ENCODE measurements around the gene LMX1B.

The LMX1B gene

GRCh38 chr9:126604059-126605055, 9.4 kb upstream of the LMX1B start:
- DNase-seq (ENCODE audit: low read depth, low spot score) = no peak

GRCh38 chr9:126605792-126606482, 7.8 kb upstream of the LMX1B start:
- DNase-seq (ENCODE audit: low read depth, low spot score) = no peak

GRCh38 chr9:126606483-126606870, 7.3 kb upstream of the LMX1B start:
- no peak for DNase-seq (ENCODE audit: low read depth, low spot score)

- no peak for DNase-seq (ENCODE audit: low read depth, low spot score)
Measured at GRCh38 chr9:126607086-126607485, 6.6 kb upstream of the LMX1B start.

GRCh38 chr9:126607731-126608130, 6.0 kb upstream of the LMX1B start:
- DNase-seq (ENCODE audit: low read depth, low spot score) = no peak

GRCh38 chr9:126608551-126608950, 5.2 kb upstream of the LMX1B start:
- DNase-seq (ENCODE audit: low read depth, low spot score) = no peak

- no peak for DNase-seq (ENCODE audit: low read depth, low spot score)
Measured at GRCh38 chr9:126609191-126609590, 4.5 kb upstream of the LMX1B start.

- no peak for DNase-seq (ENCODE audit: low read depth, low spot score)
Measured at GRCh38 chr9:126609711-126610388, 3.9 kb upstream of the LMX1B start.

- DNase-seq (ENCODE audit: low read depth, low spot score) = no peak
Measured at GRCh38 chr9:126611193-126611591, 2.5 kb upstream of the LMX1B start.

GRCh38 chr9:126611592-126612325, 2.0 kb upstream of the LMX1B start:
- no peak for DNase-seq (ENCODE audit: low read depth, low spot score)

GRCh38 chr9:126612326-126612812, 1.4 kb upstream of the LMX1B start:
- DNase-seq (ENCODE audit: low read depth, low spot score) = no peak

- DNase-seq (ENCODE audit: low read depth, low spot score) = no peak
Measured at GRCh38 chr9:126612813-126613641, 701 bp upstream of the LMX1B start.

- DNase-seq (ENCODE audit: low read depth, low spot score) = no peak
Measured at GRCh38 chr9:126614088-126614454, 343 bp downstream of the LMX1B start.

- no peak for DNase-seq (ENCODE audit: low read depth, low spot score)
Measured at GRCh38 chr9:126614455-126615244, 922 bp downstream of the LMX1B start.

GRCh38 chr9:126615245-126615790, 1.6 kb downstream of the LMX1B start:
- DNase-seq (ENCODE audit: low read depth, low spot score) = no peak

GRCh38 chr9:126615791-126616447, 2.2 kb downstream of the LMX1B start:
- DNase-seq (ENCODE audit: low read depth, low spot score) = no peak

GRCh38 chr9:126616521-126616976, 2.8 kb downstream of the LMX1B start:
- DNase-seq (ENCODE audit: low read depth, low spot score) = no peak

GRCh38 chr9:126617003-126617822, 3.5 kb downstream of the LMX1B start:
- no peak for DNase-seq (ENCODE audit: low read depth, low spot score)
